Vein endothelial cell (primary cell): ENCODE measurements around the gene ZNF263. TPM values are rescaled to one million over a fixed set of nuclear protein-coding genes. Genes with fewer than 3 reads are reported as not detected.

Experiments used
- total RNA-seq: library from RNA; depleted of rRNA; stranded (reverse); fragments of >200 nt; gene quantifications from 2 replicates; pipeline ENCODE4 v1.2.3, GENCODE V29; 2012

The ZNF263 gene
- total RNA-seq: 46.0 and 55.9 TPM in 2 replicates

GRCh38 chr16:3282730-3283542 lies at the start of gene ZNF263:
Gene ZNF263 (plus strand): TSS chr16:3283491. CDS start chr16:3283819, 328 bp downstream.

DNA sequence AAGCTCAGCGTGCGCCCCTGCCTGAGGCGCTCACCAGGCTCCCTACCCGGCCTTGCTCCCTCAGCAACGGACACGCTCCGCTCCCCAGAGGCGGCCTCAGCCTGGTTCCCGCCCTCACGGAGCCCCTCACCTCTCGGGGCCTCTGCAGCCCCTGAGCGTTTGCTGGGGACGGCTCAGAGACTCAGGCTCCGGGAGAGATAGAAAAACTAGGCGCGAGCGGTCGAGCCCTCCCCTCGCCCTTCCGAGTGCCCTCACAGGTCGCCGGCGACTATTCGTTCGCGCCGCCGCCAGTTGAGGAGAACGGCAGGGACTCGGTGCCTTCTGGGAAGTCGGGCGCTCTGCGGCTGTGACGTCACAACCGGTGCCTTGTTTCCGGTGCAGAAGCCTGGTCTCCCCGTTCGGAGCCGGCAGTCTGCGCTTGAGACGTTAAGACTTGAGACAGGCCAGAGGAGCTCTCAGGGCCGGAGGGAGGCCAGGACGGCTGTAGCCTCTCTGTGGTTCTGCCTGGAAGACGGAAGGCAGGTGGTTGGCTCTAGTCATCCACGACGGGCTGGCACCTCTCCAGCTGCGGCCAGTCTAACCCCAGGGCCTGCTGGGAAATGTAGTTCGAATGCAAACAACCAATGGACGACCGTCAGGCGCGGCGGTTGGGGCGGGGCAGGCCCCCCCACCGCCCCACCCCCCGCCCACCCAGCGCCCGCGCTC lies 48.3 kb upstream of the ZNF263 start, which contains the start of gene ZNF200:
TSS of gene ZNF200 (minus strand) at position 302 of the 705 bp plus-strand sequence. CDS start 1,403 bp downstream, outside the sequence.

DNA sequence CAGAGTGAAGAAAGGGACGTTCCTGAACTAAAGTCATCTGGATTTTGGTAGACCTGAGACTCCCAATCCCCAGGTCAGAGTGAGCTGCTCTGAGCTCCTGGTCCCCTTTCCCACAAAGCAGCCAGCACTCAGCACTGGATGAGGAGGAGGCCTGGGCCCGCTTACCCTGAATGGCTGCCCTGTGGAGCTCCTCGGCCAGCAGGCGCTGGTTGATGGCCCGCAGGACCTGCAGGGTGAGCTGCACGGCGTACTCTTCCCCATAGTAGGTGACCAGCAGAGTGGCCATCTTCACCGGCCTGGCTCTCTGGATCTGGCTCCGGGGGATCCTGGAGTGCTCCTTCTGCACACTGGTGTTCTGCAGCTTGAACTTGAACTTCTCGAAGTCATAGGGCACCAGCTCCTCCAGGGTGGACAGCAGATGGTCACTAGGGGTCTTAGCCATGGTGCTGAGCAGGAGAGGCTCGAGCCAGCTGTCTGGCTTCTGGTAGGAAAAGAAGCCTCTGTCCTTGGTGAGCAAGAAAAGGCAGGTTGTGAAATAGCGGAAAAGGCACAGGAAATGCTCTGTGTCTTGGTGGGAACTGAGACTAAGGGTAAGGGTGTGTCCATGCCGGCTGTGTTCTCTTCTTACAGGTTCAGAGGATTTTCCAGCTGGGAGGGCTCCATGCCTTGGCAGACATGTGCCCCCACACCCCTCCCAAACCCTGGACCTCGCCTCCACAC lies 27.0 kb upstream of the ZNF263 start, which contains the start of gene MEFV:
TSS of gene MEFV (minus strand) at position 488 of the 720 bp plus-strand sequence. CDS start at position 442, 46 bp downstream.

DNA sequence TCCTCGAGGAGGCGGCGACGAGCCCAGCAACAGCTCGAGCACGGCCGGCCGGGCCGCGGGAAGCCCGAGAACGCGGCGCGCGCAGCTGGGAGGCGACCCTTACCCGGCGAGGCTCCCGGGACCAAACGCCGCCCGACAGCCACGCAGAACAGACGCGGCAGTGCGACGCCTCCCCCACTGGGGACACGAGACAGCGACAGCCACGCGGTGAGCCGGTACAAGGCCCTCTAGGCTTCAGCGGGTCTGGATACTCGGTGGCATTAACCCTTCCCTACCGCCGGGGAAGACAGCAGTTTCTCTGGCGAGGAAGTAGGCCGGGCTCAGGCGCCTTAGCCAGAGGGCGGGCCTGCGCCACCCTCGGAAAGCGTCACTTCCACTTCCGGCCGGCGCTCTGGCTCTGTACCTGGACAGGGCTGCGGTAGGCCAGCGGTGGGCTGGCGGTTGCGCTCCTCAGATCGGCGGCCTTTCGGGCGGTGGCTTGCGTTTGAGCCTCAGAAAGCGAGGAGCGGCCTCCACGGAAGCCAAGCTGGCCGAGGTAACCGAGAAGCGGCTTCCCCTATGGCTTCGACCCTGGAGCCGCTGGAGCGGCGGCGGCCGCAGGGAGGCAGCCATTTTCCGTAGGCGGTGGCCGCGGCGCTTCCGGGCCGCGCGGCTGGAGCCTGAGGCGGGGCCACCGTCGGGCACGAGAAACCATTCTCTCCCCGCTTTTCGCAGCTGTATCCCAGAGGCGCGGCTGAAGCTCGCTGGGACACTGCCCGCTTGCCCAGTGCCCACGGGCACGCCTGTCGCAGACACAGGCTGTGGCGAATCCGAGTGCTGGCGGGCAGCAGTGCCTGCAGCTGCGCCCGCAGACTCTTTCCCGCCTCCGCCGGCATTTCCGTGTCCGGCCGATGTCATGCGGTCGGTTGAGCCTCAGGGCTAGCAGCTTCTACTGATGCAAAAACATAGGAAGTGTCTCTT lies 22.1 kb downstream of the ZNF263 start, which contains the start of the genes TIGD7 and ZNF75A:
TSS of gene TIGD7 (minus strand) at position 322 of the 960 bp plus-strand sequence. CDS start 4,816 bp downstream, outside the sequence.
TSS of gene ZNF75A (plus strand) at position 389 of the 960 bp plus-strand sequence. CDS start 2,932 bp downstream, outside the sequence.

Other genes with a start within 250 kb of the ZNF263 start
- not detected in 2 replicates for gene BICDL2, start 246.5 kb upstream of the ZNF263 start, total RNA-seq
- under 0.01 and 0.10 TPM in 2 replicates for gene MMP25, start 236.9 kb upstream of the ZNF263 start, total RNA-seq
- gene IL32, start 217.9 kb upstream of the ZNF263 start, total RNA-seq: 101 and 214 TPM in 2 replicates
- not detected in 2 replicates for gene ZSCAN10, start 184.2 kb upstream of the ZNF263 start, total RNA-seq
- gene ZNF205, start 170.9 kb upstream of the ZNF263 start, total RNA-seq: 21.4 and 35.3 TPM in 2 replicates
- gene ZNF213, start 148.5 kb upstream of the ZNF263 start, total RNA-seq: 4.8 and 5.6 TPM in 2 replicates
- 0.33 TPM in 1 of 2 replicates, not detected in the other for gene OR1F1, start 95.3 kb upstream of the ZNF263 start, total RNA-seq
- gene ZNF200, start 48.3 kb upstream of the ZNF263 start, total RNA-seq: 12.7 and 13.5 TPM in 2 replicates
- not detected in 2 replicates for gene MEFV, start 26.9 kb upstream of the ZNF263 start, total RNA-seq
- 3.6 and 5.1 TPM in 2 replicates for gene TIGD7, start 21.9 kb downstream of the ZNF263 start, total RNA-seq
- gene ZNF75A, start 22.0 kb downstream of the ZNF263 start, total RNA-seq: 24.8 and 25.5 TPM in 2 replicates
- not detected in 2 replicates for gene OR2C1, start 72.4 kb downstream of the ZNF263 start, total RNA-seq
- gene ZSCAN32, start 117.5 kb downstream of the ZNF263 start, total RNA-seq: 11.4 and 13.7 TPM in 2 replicates
- 9.6 and 10.8 TPM in 2 replicates for gene ZNF174, start 117.7 kb downstream of the ZNF263 start, total RNA-seq
- 2.5 and 2.9 TPM in 2 replicates for gene ZNF597, start 160.0 kb downstream of the ZNF263 start, total RNA-seq
- 19.3 and 21.2 TPM in 2 replicates for gene NAA60, start 160.2 kb downstream of the ZNF263 start, total RNA-seq
- not detected in 2 replicates for gene C16orf90, start 212.0 kb downstream of the ZNF263 start, total RNA-seq
- 9.5 and 10.1 TPM in 2 replicates for gene CLUAP1, start 217.5 kb downstream of the ZNF263 start, total RNA-seq